ENCODE results near the gene FFAR3.

FFAR3 gene

GRCh38 chr19:35396240-35396885 is 38.1 kb downstream of the FFAR3 start:
- no peak for DNase-seq
- H3K4me1 ChIP-seq (ENCODE audit: insufficient read depth, low read length): no peaks in the 10 kb centered on the region
- H4K20me1 ChIP-seq (ENCODE audit: insufficient read depth, low read length): no peaks in the 10 kb centered on the region
- H3K9me3 ChIP-seq (ENCODE audit: insufficient read depth, low read length, severe bottlenecking): no peaks in the 10 kb centered on the region
- no peak overlapping the region for H2AFZ ChIP-seq (ENCODE audit: low read depth, low read length)
- no peak overlapping the region for H3K27ac ChIP-seq (ENCODE audit: low read length)
- no peak overlapping the region for H3K4me3 ChIP-seq (ENCODE audit: low read depth in 1 of 2, low read length in 2 of 2)
- no peaks in the 10 kb centered on the region for H3K36me3 ChIP-seq (ENCODE audit: insufficient read depth, low read length)
- no peak for TF ChIP-seq EZH2 (IDR thresholded peaks at IDR 0.05; ENCODE audit: borderline replicate concordance, low read depth, low read length, severe bottlenecking)
- TF ChIP-seq CTCF (IDR thresholded peaks at IDR 0.05; ENCODE audit: borderline replicate concordance, extremely low read depth, low read length, poor library complexity, severe bottlenecking): no peak
- peaks cover 3% of the 10 kb centered on the region for H3K27me3 ChIP-seq (ENCODE audit: insufficient read depth, low read length, poor library complexity)
- H3K79me2 ChIP-seq (ENCODE audit: insufficient read depth, low read length): no peaks in the 10 kb centered on the region
- no peak overlapping the region for H3K9ac ChIP-seq (ENCODE audit: low read depth, low read length)
- ATAC-seq (ENCODE audit: insufficient read depth, low read depth): no peak
- no peak overlapping the region for H3K4me2 ChIP-seq (ENCODE audit: insufficient read depth, low read length)

GRCh38 chr19:35397064-35397463 is 38.8 kb downstream of the FFAR3 start:
- Histone ChIP-seq H3K9me3 (ENCODE audit: insufficient read depth, low read length, severe bottlenecking) (no peaks in the 10 kb centered on the region), H4K20me1 (ENCODE audit: insufficient read depth, low read length) (no peaks in the 10 kb centered on the region), H3K4me2 (ENCODE audit: insufficient read depth, low read length) (no peak overlapping the region), H3K4me1 (ENCODE audit: insufficient read depth, low read length) (no peaks in the 10 kb centered on the region), H3K79me2 (ENCODE audit: insufficient read depth, low read length) (no peaks in the 10 kb centered on the region), H3K4me3 (ENCODE audit: low read depth in 1 of 2, low read length in 2 of 2) (no peak overlapping the region), H2AFZ (ENCODE audit: low read depth, low read length) (no peak overlapping the region), H3K27ac (ENCODE audit: low read length) (no peak overlapping the region), H3K27me3 (ENCODE audit: insufficient read depth, low read length, poor library complexity) (peaks cover 3% of the 10 kb centered on the region), H3K9ac (ENCODE audit: low read depth, low read length) (no peak overlapping the region), H3K36me3 (ENCODE audit: insufficient read depth, low read length) (no peaks in the 10 kb centered on the region)
- DNase-seq (no peak), ATAC-seq (ENCODE audit: insufficient read depth, low read depth) (no peak)
- TF ChIP-seq CTCF (IDR thresholded peaks at IDR 0.05; ENCODE audit: borderline replicate concordance, extremely low read depth, low read length, poor library complexity, severe bottlenecking): no peak
- TF ChIP-seq EZH2 (IDR thresholded peaks at IDR 0.05; ENCODE audit: borderline replicate concordance, low read depth, low read length, severe bottlenecking): no peak

- Histone ChIP-seq H3K27ac (ENCODE audit: low read length) (no peak overlapping the region), H4K20me1 (ENCODE audit: insufficient read depth, low read length) (no peaks in the 10 kb centered on the region), H3K9ac (ENCODE audit: low read depth, low read length) (no peak overlapping the region), H3K4me2 (ENCODE audit: insufficient read depth, low read length) (no peak overlapping the region), H3K79me2 (ENCODE audit: insufficient read depth, low read length) (no peaks in the 10 kb centered on the region), H3K4me3 (ENCODE audit: low read depth in 1 of 2, low read length in 2 of 2) (no peak overlapping the region), H3K27me3 (ENCODE audit: insufficient read depth, low read length, poor library complexity) (peaks cover 3% of the 10 kb centered on the region), H3K9me3 (ENCODE audit: insufficient read depth, low read length, severe bottlenecking) (no peaks in the 10 kb centered on the region), H3K4me1 (ENCODE audit: insufficient read depth, low read length) (no peaks in the 10 kb centered on the region), H2AFZ (ENCODE audit: low read depth, low read length) (no peak overlapping the region), H3K36me3 (ENCODE audit: insufficient read depth, low read length) (no peaks in the 10 kb centered on the region)
- no peak for DNase-seq
- TF ChIP-seq EZH2 (IDR thresholded peaks at IDR 0.05; ENCODE audit: borderline replicate concordance, low read depth, low read length, severe bottlenecking) (no peak), CTCF (IDR thresholded peaks at IDR 0.05; ENCODE audit: borderline replicate concordance, extremely low read depth, low read length, poor library complexity, severe bottlenecking) (no peak)
- ATAC-seq (ENCODE audit: insufficient read depth, low read depth): no peak
These were observed 40.3 kb downstream of the FFAR3 start for GRCh38 chr19:35398570-35398969.

Measured in DND-41 (cell line).